Parathyroid adenoma (tissue), 2 donors: ENCODE data around the gene KIF20B.

Experiments
- H2AFZ ChIP-seq: fragments of 300-600 bp; sonication (generic); one replicate; pipeline ENCODE4 v1.7.0; 2017; ENCODE audit warnings: antibody characterized with exemption, mild to moderate bottlenecking
- H3K27ac ChIP-seq: fragments of 300-600 bp; sonication (generic); one replicate; pipeline ENCODE4 v1.7.0; 2017
- H3K27me3 ChIP-seq: fragments of 300-600 bp; sonication (generic); one replicate; pipeline ENCODE4 v1.7.0; 2017; ENCODE audit warnings: low read length; ENCODE audit not compliant: control insufficient read depth, insufficient read depth
- H3K36me3 ChIP-seq: fragments of 300-600 bp; sonication (generic); one replicate; pipeline ENCODE4 v1.7.0; 2017; ENCODE audit warnings: low read length; ENCODE audit not compliant: control insufficient read depth, insufficient read depth
- H3K4me1 ChIP-seq: fragments of 300-600 bp; sonication (generic); one replicate; pipeline ENCODE4 v1.7.0; 2017; ENCODE audit warnings: control low read depth
- H3K4me2 ChIP-seq: fragments of 300-600 bp; sonication (generic); one replicate; pipeline ENCODE4 v1.7.0; 2017; ENCODE audit warnings: low read length
- H3K4me3 ChIP-seq: fragments of 300-600 bp; sonication (generic); one replicate; pipeline ENCODE4 v1.7.0; 2017; ENCODE audit warnings: low read depth, low read length
- H3K79me2 ChIP-seq: fragments of 300-600 bp; sonication (generic); one replicate; pipeline ENCODE4 v1.7.0; 2017; ENCODE audit warnings: control low read depth
- H3K9ac ChIP-seq: fragments of 300-600 bp; sonication (generic); one replicate; pipeline ENCODE4 v1.7.0; 2017; ENCODE audit warnings: mild to moderate bottlenecking
- H3K9me3 ChIP-seq: fragments of 300-600 bp; sonication (generic); one replicate; pipeline ENCODE4 v1.7.0; 2017; ENCODE audit warnings: low read length; ENCODE audit not compliant: control insufficient read depth
- CTCF ChIP-seq: fragments of 300-600 bp; sonication (generic); IDR thresholded peaks from one replicate; pipeline ENCODE4 v1.7.0; 2017; ENCODE audit warnings: antibody characterized with exemption, mild to moderate bottlenecking
- donor health status: primary hyperparathyroidism.

Gene KIF20B

GRCh38 chr10:89662596-89662995 is 38.8 kb upstream of the KIF20B start:
- Histone ChIP-seq H3K27ac (no peak overlapping the region), H3K36me3 (no peaks in the 10 kb centered on the region), H2AFZ (no peak overlapping the region), H3K27me3 (no peaks in the 10 kb centered on the region), H3K9ac (no peak overlapping the region), H3K4me1 (peaks cover 5% of the 10 kb centered on the region), H3K4me3 (no peak overlapping the region), H3K9me3 (no peaks in the 10 kb centered on the region), H3K4me2 (no peak overlapping the region), H3K79me2 (no peaks in the 10 kb centered on the region)
- TF ChIP-seq CTCF: no peak

GRCh38 chr10:89663144-89663543 is 38.2 kb upstream of the KIF20B start:
- no peaks in the 10 kb centered on the region for H3K27me3 ChIP-seq
- H3K4me1 ChIP-seq: peaks cover 5% of the 10 kb centered on the region
- TF ChIP-seq CTCF: no peak

GRCh38 chr10:89664203-89664602 is 37.2 kb upstream of the KIF20B start:
- Histone ChIP-seq H3K9ac (no peak overlapping the region), H2AFZ (no peak overlapping the region), H3K9me3 (no peaks in the 10 kb centered on the region), H3K4me2 (no peak overlapping the region), H3K27ac (no peak overlapping the region), H3K36me3 (no peaks in the 10 kb centered on the region), H3K4me3 (no peak overlapping the region), H3K4me1 (peaks cover 3% of the 10 kb centered on the region), H3K79me2 (no peaks in the 10 kb centered on the region), H3K27me3 (no peaks in the 10 kb centered on the region)
- TF ChIP-seq CTCF: no peak

More at GRCh38 chr10:89663144-89663543, 38.2 kb upstream of the KIF20B start:
- Histone ChIP-seq H3K27ac (no peak overlapping the region), H3K4me3 (no peak overlapping the region), H2AFZ (no peak overlapping the region), H3K36me3 (no peaks in the 10 kb centered on the region), H3K9ac (no peak overlapping the region), H3K9me3 (no peaks in the 10 kb centered on the region), H3K4me2 (no peak overlapping the region), H3K79me2 (no peaks in the 10 kb centered on the region)

- H3K4me1 ChIP-seq: no peaks in the 10 kb centered on the region
- H2AFZ ChIP-seq: no peak overlapping the region
- no peaks in the 10 kb centered on the region for H3K79me2 ChIP-seq
- no peaks in the 10 kb centered on the region for H3K36me3 ChIP-seq
- no peak overlapping the region for H3K4me3 ChIP-seq
- no peak for TF ChIP-seq CTCF
- no peak overlapping the region for H3K27ac ChIP-seq
- H3K4me2 ChIP-seq: no peak overlapping the region
- no peaks in the 10 kb centered on the region for H3K27me3 ChIP-seq
- no peak overlapping the region for H3K9ac ChIP-seq
- no peaks in the 10 kb centered on the region for H3K9me3 ChIP-seq
These were observed 36.1 kb upstream of the KIF20B start for GRCh38 chr10:89665302-89665701.

- H3K27me3 ChIP-seq: no peaks in the 10 kb centered on the region
- H3K36me3 ChIP-seq: no peaks in the 10 kb centered on the region
- no peak for TF ChIP-seq CTCF
- H3K4me2 ChIP-seq: no peak overlapping the region
- no peaks in the 10 kb centered on the region for H3K79me2 ChIP-seq
- no peak overlapping the region for H2AFZ ChIP-seq
- H3K4me3 ChIP-seq: no peak overlapping the region
- no peaks in the 10 kb centered on the region for H3K9me3 ChIP-seq
- no peaks in the 10 kb centered on the region for H3K4me1 ChIP-seq
- H3K9ac ChIP-seq: no peak overlapping the region
- H3K27ac ChIP-seq: no peak overlapping the region
These were observed 35.3 kb upstream of the KIF20B start for GRCh38 chr10:89666138-89666537.
